ENCODE measurements around the gene ASPG. TPM values are rescaled to one million over a fixed set of nuclear protein-coding genes. Genes with fewer than 3 reads are reported as not detected.

The ASPG gene
- total RNA-seq, 2 experiments from 2014 or later: not detected

DNA sequence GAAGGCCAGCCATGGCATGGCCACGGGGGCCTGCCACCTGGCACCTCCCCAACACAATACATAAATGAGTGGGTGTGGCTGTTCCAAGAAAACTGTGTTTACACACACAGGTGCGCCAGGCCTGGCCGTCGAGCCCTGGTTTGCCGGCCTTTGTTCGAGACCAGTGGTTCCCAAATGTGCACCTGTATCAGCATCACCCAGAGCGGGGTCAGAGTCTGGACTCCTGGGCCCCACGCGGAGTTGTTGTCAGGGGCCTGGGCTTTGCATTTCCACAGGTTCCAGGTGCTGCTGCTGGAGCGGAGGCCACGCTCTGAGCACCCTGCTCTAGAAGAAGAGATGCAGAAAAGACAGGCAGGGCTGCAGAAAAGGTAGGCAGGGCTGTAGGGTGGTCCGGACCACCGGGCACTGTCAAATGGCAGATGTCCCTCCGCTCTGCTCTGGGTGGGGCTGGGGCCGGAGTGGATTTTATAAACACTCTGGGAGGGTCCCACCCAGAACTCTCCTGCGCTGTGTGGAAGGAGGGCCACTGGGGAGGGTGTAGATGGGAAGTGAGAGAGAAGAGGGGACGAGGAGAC is 4.2 kb upstream of the ASPG start:
- Histone ChIP-seq H3K36me3 (ENCODE audit: insufficient read depth, low read length) (no peaks in the 10 kb centered on the region), H3K9me3 (ENCODE audit: control insufficient read depth in 1 of 2, insufficient read depth in 1 of 2, low read length in 2 of 2) (peaks cover 0 to 10% of the 10 kb centered on the region in 2 experiments), H3K27me3 (ENCODE audit: control insufficient read depth in 1 of 2, insufficient read depth in 2 of 2, low read length in 2 of 2) (peaks cover 5 to 10% of the 10 kb centered on the region in 2 experiments), H3K4me1 (ENCODE audit: insufficient read depth, low read length) (peaks cover 25% of the 10 kb centered on the region), H3K27ac (ENCODE audit: low read depth in 1 of 2, low read length in 2 of 2) (no peak overlapping the region), H3K4me3 (ENCODE audit: low read length) (no peak overlapping the region)
- Mint-ChIP-seq H3K4me3 (no peak overlapping the region), H3K27ac (no peak overlapping the region), H3K4me1 (ENCODE audit: low read depth) (peaks cover 19% of the 10 kb centered on the region), H3K36me3 (ENCODE audit: low read depth) (no peaks in the 10 kb centered on the region), H3K9me3 (no peaks in the 10 kb centered on the region), H3K27me3 (peaks cover 22% of the 10 kb centered on the region)
- intact Hi-C loops (cut with DNase I, micrococcal nuclease): no loop called here
- ATAC-seq (ENCODE audit: poor library complexity): no peak
- CTCF ChIA-PET: no interaction called here
- POLR2A ChIA-PET: no interaction called here
- DNase-seq: peak in 1 of 14 experiments; percentile 11
- TF ChIP-seq, protein P1, sequence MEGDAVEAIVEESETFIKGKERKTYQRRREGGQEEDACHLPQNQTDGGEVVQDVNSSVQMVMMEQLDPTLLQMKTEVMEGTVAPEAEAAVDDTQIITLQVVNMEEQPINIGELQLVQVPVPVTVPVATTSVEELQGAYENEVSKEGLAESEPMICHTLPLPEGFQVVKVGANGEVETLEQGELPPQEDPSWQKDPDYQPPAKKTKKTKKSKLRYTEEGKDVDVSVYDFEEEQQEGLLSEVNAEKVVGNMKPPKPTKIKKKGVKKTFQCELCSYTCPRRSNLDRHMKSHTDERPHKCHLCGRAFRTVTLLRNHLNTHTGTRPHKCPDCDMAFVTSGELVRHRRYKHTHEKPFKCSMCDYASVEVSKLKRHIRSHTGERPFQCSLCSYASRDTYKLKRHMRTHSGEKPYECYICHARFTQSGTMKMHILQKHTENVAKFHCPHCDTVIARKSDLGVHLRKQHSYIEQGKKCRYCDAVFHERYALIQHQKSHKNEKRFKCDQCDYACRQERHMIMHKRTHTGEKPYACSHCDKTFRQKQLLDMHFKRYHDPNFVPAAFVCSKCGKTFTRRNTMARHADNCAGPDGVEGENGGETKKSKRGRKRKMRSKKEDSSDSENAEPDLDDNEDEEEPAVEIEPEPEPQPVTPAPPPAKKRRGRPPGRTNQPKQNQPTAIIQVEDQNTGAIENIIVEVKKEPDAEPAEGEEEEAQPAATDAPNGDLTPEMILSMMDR (IDR thresholded peaks at IDR 0.05): no peak

DNA sequence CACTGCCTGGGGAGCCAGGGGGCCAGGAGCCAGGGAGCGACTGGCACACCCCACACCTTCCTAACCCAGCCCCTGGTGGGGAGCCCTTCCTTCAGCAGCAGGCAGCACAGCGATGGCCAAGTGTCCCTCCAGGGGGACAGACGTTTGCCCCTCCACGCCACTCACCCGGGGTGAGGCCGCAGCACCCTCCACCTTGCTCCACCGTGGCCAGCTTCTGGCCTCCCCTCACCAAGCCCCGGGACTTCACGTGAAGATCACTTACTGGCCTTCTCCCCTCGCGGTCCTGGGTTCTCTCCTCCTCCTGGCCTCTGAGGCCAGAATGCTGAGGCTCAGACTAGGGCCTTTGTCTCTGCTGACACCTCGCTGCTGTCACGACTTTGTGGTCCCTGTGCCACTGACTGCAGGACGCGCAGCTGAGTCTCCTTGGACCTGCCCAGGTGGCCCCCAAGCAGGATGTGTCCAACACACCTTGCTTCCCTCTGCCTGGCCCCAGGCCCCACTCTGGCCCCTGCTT is 3.5 kb upstream of the ASPG start:
- Mint-ChIP-seq H3K4me3 (no peak overlapping the region), H3K36me3 (ENCODE audit: low read depth) (no peaks in the 10 kb centered on the region), H3K4me1 (ENCODE audit: low read depth) (peaks cover 13% of the 10 kb centered on the region), H3K9me3 (no peaks in the 10 kb centered on the region), H3K27ac (no peak overlapping the region), H3K27me3 (peaks cover 25% of the 10 kb centered on the region)
- Histone ChIP-seq H3K4me1 (ENCODE audit: insufficient read depth, low read length) (peaks cover 21% of the 10 kb centered on the region), H3K4me3 (ENCODE audit: low read length) (no peak overlapping the region), H3K27me3 (ENCODE audit: control insufficient read depth in 1 of 2, insufficient read depth in 2 of 2, low read length in 2 of 2) (peaks cover 8 to 13% of the 10 kb centered on the region in 2 experiments), H3K27ac (ENCODE audit: low read depth in 1 of 2, low read length in 2 of 2) (no peak overlapping the region), H3K36me3 (ENCODE audit: insufficient read depth, low read length) (no peaks in the 10 kb centered on the region), H3K9me3 (ENCODE audit: control insufficient read depth in 1 of 2, insufficient read depth in 1 of 2, low read length in 2 of 2) (peaks cover 0 to 10% of the 10 kb centered on the region in 2 experiments)
- no peak for ATAC-seq (ENCODE audit: poor library complexity)
- POLR2A ChIA-PET: no interaction called here
- intact Hi-C loops (cut with DNase I, micrococcal nuclease): no loop called here
- CTCF ChIA-PET: no interaction called here
- TF ChIP-seq, protein P1 (IDR thresholded peaks at IDR 0.05): no peak
- DNase-seq: peak in 2 of 14 experiments; percentile 10 to 28

DNA sequence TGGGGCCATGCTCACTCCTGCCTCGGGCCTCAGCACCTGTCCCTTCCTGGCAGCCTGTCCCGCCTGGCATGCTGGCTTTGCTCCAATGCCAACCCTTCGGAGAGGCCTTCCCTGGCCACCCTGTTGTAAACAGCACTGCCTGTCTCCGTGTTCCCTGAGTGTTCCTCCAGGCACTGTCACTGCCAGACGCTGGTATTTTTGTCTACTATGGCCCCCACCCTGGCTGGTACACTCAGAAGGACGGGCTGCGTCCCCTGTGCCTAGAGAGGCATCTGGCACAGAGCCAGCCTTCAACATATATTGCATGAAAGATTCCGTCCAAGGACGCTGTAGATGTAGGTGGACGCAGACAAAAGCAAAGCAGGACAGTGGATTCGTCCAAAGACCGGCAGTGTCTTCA is 2.7 kb upstream of the ASPG start:
- peak in 2 of 14 experiments; percentile 10 to 28 for DNase-seq
- Histone ChIP-seq H3K9me3 (ENCODE audit: control insufficient read depth in 1 of 2, insufficient read depth in 1 of 2, low read length in 2 of 2) (peaks cover 0 to 10% of the 10 kb centered on the region in 2 experiments), H3K4me3 (ENCODE audit: low read length) (no peak overlapping the region), H3K27ac (ENCODE audit: low read depth in 1 of 2, low read length in 2 of 2) (no peak overlapping the region), H3K36me3 (ENCODE audit: insufficient read depth, low read length) (no peaks in the 10 kb centered on the region), H3K27me3 (ENCODE audit: control insufficient read depth in 1 of 2, insufficient read depth in 2 of 2, low read length in 2 of 2) (peaks cover 8 to 13% of the 10 kb centered on the region in 2 experiments), H3K4me1 (ENCODE audit: insufficient read depth, low read length) (peaks cover 13% of the 10 kb centered on the region)
- Mint-ChIP-seq H3K27ac (no peak overlapping the region), H3K4me3 (no peak overlapping the region), H3K9me3 (no peaks in the 10 kb centered on the region), H3K27me3 (peaks cover 23% of the 10 kb centered on the region), H3K4me1 (ENCODE audit: low read depth) (peaks cover 11% of the 10 kb centered on the region), H3K36me3 (ENCODE audit: low read depth) (no peaks in the 10 kb centered on the region)
- CTCF ChIA-PET: no interaction called here
- ATAC-seq (ENCODE audit: poor library complexity): no peak
- TF ChIP-seq, protein P1 (IDR thresholded peaks at IDR 0.05): no peak
- intact Hi-C loops (cut with DNase I, micrococcal nuclease): no loop called here
- POLR2A ChIA-PET: no interaction called here

Measured in CD4-positive, alpha-beta T cell (primary cell).